ENCODE data around the gene NRL. TPM values are rescaled to one million over a fixed set of nuclear protein-coding genes. Genes with fewer than 3 reads are reported as not detected.

NRL gene
- total and polyA plus RNA-seq, 2 experiments from 2014 or later: 0.48 to 0.86 TPM

DNA sequence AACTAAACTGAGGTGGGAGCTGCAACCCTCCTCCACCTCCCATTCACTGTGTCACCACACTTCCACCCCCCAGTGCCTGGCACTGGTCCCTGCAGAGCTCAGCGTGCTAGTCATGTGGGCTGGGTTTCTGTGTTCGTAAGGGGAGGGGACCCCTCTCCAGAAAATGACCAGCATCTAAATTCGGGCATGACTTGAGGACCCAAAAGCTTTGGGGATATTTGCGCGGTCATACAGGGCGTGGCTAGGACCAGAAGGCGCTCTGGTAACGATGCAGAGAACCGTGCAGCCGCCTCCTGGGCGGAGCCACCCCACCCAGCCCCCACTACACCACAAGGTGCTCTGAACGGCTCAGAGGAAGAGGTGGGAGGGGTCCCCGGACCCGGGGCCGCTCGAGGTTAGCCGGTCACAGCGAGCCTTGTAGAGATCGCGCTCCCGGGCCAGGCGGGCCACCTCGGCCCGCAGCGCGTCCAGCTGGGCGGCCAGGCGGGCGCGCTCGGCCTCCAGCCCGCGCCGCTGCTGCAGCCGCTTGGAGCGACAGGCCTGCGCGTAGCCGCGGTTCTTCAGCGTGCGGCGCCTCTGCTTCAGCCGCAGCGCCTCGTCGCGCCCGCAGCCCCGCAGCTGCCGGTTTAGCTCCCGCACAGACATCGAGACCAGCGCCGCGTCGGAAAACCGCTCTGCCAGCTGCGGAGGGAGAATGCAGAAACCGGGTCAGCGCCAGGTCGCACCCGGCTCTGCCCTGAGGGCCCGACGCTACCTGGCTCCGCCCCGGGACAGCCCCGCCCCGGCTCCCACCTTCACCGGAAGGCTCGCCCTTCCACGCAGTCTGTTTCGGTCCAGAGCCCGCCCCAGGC lies 33.6 kb downstream of the NRL start:
- Histone ChIP-seq H3F3A (ENCODE audit: insufficient read depth) (no peaks in the 10 kb centered on the region), H2AFZ (peak overlapping the region; percentile 81), H4K20me1 (ENCODE audit: insufficient read depth) (no peaks in the 10 kb centered on the region), H3K4me1 (ENCODE audit: insufficient read depth) (no peaks in the 10 kb centered on the region), H3K9me3 (ENCODE audit: low read depth) (no peaks in the 10 kb centered on the region), H3K9ac (peak overlapping the region; percentile 23), H3K79me2 (ENCODE audit: insufficient read depth) (no peaks in the 10 kb centered on the region), H3K9me2 (ENCODE audit: insufficient read depth) (no peaks in the 10 kb centered on the region), H3K27ac (no peak overlapping the region), H3K4me3 (peak overlapping the region; percentile 78), H3K4me2 (ENCODE audit: unreplicated experiment) (peak overlapping the region; percentile 84), H3K36me3 (ENCODE audit: low read depth) (no peaks in the 10 kb centered on the region), H3K27me3 (replicated peaks; ENCODE audit: insufficient read depth) (peaks cover 14% of the 10 kb centered on the region; the same call in 1 of the 2 replicates)
- peak; percentile 61 for DNase-seq
- TF ChIP-seq EZH2phosphoT487 (IDR thresholded peaks at IDR 0.05; ENCODE audit: insufficient read depth, low read depth) (no peak), EZH2 (IDR thresholded peaks at IDR 0.05; ENCODE audit: insufficient read depth, poor library complexity, severe bottlenecking) (no peak)
- WGBS, 2 experiments (ENCODE audit: low coverage in 1 of 2, low lambda C conversion rate in 2 of 2, missing lambda C conversion rate in 2 of 2): 2 to 3% methylated on average over 65 of the region's 74 CpGs
- in situ Hi-C loops (cut with MboI): no loop called here

DNA sequence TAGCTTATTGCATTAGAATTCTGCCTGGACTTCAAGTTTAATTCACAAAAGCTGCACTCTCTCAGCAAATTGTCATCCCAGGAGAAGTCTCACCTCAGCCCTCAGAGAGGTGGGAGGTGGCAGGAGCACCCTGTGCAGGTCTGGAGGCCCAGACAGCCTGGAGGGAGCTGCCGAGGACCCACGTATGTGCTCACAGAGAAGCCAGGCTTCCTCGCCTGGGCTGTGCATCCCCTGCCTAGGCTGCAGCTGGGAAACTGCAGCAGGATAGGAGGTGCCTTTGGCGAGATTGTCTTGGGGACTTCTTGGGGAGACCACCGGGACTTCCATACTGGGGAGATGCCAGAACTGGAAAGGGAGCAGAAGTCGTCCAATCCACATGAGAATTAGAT lies 34.6 kb downstream of the NRL start:
- no peaks in the 10 kb centered on the region for H4K20me1 ChIP-seq (ENCODE audit: insufficient read depth)
- no peaks in the 10 kb centered on the region for H3K9me3 ChIP-seq (ENCODE audit: low read depth)
- H3K27ac ChIP-seq: no peak overlapping the region
- WGBS, 2 experiments (ENCODE audit: low coverage in 1 of 2, low lambda C conversion rate in 2 of 2, missing lambda C conversion rate in 2 of 2): 72 to 76% methylated on average over 6 of the region's 6 CpGs
- peaks cover 14% of the 10 kb centered on the region; the same call in 1 of the 2 replicates for H3K27me3 ChIP-seq (replicated peaks; ENCODE audit: insufficient read depth)
- H3K79me2 ChIP-seq (ENCODE audit: insufficient read depth): no peaks in the 10 kb centered on the region
- H3K4me1 ChIP-seq (ENCODE audit: insufficient read depth): no peaks in the 10 kb centered on the region
- H3F3A ChIP-seq (ENCODE audit: insufficient read depth): no peaks in the 10 kb centered on the region
- H2AFZ ChIP-seq: no peak overlapping the region
- no peaks in the 10 kb centered on the region for H3K36me3 ChIP-seq (ENCODE audit: low read depth)
- no peak for DNase-seq
- no peaks in the 10 kb centered on the region for H3K9me2 ChIP-seq (ENCODE audit: insufficient read depth)
- H3K4me3 ChIP-seq: no peak overlapping the region
- TF ChIP-seq EZH2 (IDR thresholded peaks at IDR 0.05; ENCODE audit: insufficient read depth, poor library complexity, severe bottlenecking) (no peak), EZH2phosphoT487 (IDR thresholded peaks at IDR 0.05; ENCODE audit: insufficient read depth, low read depth) (no peak)
- no peak overlapping the region for H3K4me2 ChIP-seq (ENCODE audit: unreplicated experiment)
- in situ Hi-C loops (cut with MboI): no loop called here
- no peak overlapping the region for H3K9ac ChIP-seq

DNA sequence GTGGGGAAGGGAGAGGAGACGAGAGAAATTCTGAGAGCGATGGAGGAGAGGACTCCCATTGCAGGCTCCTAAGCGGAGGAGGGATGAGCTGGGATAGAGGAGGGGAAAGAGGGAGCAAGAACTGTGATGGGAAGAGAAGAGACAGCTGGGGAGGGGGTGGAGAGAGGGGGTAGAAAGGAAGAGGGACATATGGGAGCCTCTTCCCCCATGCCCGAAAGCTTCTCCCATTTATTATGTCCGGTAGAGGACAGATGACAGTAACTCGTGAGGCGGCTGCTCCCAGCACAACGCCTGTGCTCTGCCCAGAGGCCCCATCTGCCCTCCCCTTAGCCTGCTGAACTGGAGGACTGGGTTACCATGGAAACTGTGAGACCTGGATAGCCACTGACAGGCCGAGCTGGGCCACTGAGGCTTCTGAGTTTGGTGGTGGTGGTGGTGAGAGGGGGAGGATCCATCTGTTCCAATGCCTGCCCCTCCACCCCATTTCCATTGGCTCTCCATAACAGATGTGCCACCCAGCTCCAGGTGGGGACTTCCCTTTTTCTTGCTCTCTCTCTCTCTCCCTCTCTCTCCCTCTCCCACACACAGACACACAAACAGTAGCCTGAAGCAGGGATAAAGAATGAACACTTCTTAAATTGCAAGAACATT lies 35.1 kb downstream of the NRL start:
- no peaks in the 10 kb centered on the region for H3K36me3 ChIP-seq (ENCODE audit: low read depth)
- DNase-seq: no peak
- H2AFZ ChIP-seq: no peak overlapping the region
- no peaks in the 10 kb centered on the region for H4K20me1 ChIP-seq (ENCODE audit: insufficient read depth)
- in situ Hi-C loops (cut with MboI): no loop called here
- H3K9me3 ChIP-seq (ENCODE audit: low read depth): no peaks in the 10 kb centered on the region
- H3F3A ChIP-seq (ENCODE audit: insufficient read depth): no peaks in the 10 kb centered on the region
- H3K9ac ChIP-seq: no peak overlapping the region
- no peak overlapping the region for H3K4me2 ChIP-seq (ENCODE audit: unreplicated experiment)
- TF ChIP-seq EZH2phosphoT487 (IDR thresholded peaks at IDR 0.05; ENCODE audit: insufficient read depth, low read depth) (no peak), EZH2 (IDR thresholded peaks at IDR 0.05; ENCODE audit: insufficient read depth, poor library complexity, severe bottlenecking) (no peak)
- 80 to 85% methylated on average over 9 of the region's 9 CpGs for WGBS, 2 experiments (ENCODE audit: low coverage in 1 of 2, low lambda C conversion rate in 2 of 2, missing lambda C conversion rate in 2 of 2)
- no peak overlapping the region for H3K27ac ChIP-seq
- H3K79me2 ChIP-seq (ENCODE audit: insufficient read depth): no peaks in the 10 kb centered on the region
- no peak overlapping the region for H3K4me3 ChIP-seq
- H3K4me1 ChIP-seq (ENCODE audit: insufficient read depth): no peaks in the 10 kb centered on the region
- H3K9me2 ChIP-seq (ENCODE audit: insufficient read depth): no peaks in the 10 kb centered on the region
- H3K27me3 ChIP-seq (replicated peaks; ENCODE audit: insufficient read depth): peaks cover 14% of the 10 kb centered on the region; the same call in 1 of the 2 replicates

DNA sequence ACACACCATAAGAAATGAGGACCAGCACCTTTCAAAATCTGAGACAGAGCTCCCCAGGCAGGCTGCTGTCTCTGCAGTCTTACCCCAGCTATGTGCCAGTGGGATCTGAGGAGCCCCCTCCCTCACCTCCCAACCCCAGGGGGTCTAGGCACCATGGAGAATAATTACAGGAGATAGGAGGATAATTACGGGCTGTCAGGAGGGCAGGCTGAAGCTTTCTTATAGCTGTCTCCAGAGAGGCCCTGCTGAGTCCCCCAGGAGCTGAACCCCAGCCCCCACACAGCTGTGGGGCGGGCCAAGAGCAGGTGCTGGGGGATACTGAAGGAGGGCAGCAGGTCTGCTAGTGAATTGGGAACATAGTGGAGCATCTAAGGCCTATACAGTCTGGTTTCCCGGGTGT lies 36.6 kb downstream of the NRL start:
- Histone ChIP-seq H4K20me1 (ENCODE audit: insufficient read depth) (no peaks in the 10 kb centered on the region), H3K27ac (no peak overlapping the region), H2AFZ (no peak overlapping the region), H3K27me3 (replicated peaks; ENCODE audit: insufficient read depth) (peaks cover 12% of the 10 kb centered on the region; the same call in 1 of the 2 replicates), H3K9ac (no peak overlapping the region), H3K9me2 (ENCODE audit: insufficient read depth) (no peaks in the 10 kb centered on the region), H3K79me2 (ENCODE audit: insufficient read depth) (no peaks in the 10 kb centered on the region), H3K9me3 (ENCODE audit: low read depth) (no peaks in the 10 kb centered on the region), H3K36me3 (ENCODE audit: low read depth) (no peaks in the 10 kb centered on the region), H3K4me2 (ENCODE audit: unreplicated experiment) (no peak overlapping the region), H3K4me1 (ENCODE audit: insufficient read depth) (no peaks in the 10 kb centered on the region), H3K4me3 (no peak overlapping the region), H3F3A (ENCODE audit: insufficient read depth) (no peaks in the 10 kb centered on the region)
- no peak for TF ChIP-seq EZH2 (IDR thresholded peaks at IDR 0.05; ENCODE audit: insufficient read depth, poor library complexity, severe bottlenecking)
- no peak for TF ChIP-seq EZH2phosphoT487 (IDR thresholded peaks at IDR 0.05; ENCODE audit: insufficient read depth, low read depth)
- in situ Hi-C loops (cut with MboI): no loop called here
- 47 to 63% methylated on average over 3 of the region's 3 CpGs for WGBS, 2 experiments (ENCODE audit: low coverage in 1 of 2, low lambda C conversion rate in 2 of 2, missing lambda C conversion rate in 2 of 2)
- DNase-seq: no peak
